Measurements from ENCODE around the gene CIRBP. TPM values are rescaled to one million over a fixed set of nuclear protein-coding genes. Genes with fewer than 3 reads are reported as not detected.
A peak's percentile ranks its signal among the peaks of the same experiment; 100 is the strongest.

Gene CIRBP
- total RNA-seq, 2 experiments from 2014 or later: 161 to 180 TPM

DNA sequence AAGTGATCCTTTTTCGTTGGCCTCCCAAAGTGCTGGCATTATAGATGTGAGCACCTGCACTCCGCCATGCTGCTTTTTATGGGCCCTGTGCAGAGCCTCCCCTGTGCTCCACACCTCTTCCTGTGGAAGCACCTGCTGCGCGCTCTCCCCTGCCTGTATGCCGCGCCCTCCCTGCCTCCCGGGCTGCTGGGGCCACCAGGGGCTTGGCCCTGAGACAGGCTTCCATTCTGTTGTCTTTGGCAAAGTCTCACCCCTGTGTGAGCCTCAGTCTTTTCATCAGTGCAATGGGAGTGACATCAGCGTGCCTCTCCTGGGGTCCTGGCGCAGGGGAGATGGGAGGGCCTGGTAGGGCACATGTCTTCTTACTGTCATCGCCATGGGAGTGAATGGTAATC, 7.5 kb downstream of the CIRBP start:
- TF ChIP-seq, protein P1, sequence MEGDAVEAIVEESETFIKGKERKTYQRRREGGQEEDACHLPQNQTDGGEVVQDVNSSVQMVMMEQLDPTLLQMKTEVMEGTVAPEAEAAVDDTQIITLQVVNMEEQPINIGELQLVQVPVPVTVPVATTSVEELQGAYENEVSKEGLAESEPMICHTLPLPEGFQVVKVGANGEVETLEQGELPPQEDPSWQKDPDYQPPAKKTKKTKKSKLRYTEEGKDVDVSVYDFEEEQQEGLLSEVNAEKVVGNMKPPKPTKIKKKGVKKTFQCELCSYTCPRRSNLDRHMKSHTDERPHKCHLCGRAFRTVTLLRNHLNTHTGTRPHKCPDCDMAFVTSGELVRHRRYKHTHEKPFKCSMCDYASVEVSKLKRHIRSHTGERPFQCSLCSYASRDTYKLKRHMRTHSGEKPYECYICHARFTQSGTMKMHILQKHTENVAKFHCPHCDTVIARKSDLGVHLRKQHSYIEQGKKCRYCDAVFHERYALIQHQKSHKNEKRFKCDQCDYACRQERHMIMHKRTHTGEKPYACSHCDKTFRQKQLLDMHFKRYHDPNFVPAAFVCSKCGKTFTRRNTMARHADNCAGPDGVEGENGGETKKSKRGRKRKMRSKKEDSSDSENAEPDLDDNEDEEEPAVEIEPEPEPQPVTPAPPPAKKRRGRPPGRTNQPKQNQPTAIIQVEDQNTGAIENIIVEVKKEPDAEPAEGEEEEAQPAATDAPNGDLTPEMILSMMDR (IDR thresholded peaks at IDR 0.05): no peak
- peak; percentile 63 for DNase-seq
- Mint-ChIP-seq H3K9me3 (no peaks in the 10 kb centered on the region), H3K4me3 (peak overlapping the region; percentile 88), H3K4me1 (ENCODE audit: low read depth) (peaks cover 39% of the 10 kb centered on the region), H3K36me3 (ENCODE audit: low read depth) (peaks cover 58% of the 10 kb centered on the region), H3K27me3 (no peaks in the 10 kb centered on the region), H3K27ac (peak overlapping the region; percentile 98)
- ATAC-seq: no peak
- ChIA-PET CTCF (interaction anchor here (1.2 to 5.6 kb wide), 2 partner anchors 32 to 87 kb away, joined by 3 to 65 read pairs; no protein-coding TSS in a partner anchor), POLR2A (interaction anchor here (1.2 kb wide), 1 partner anchor 33 kb away, joined by 5 read pairs; no protein-coding TSS in a partner anchor)
- intact Hi-C loops (cut with micrococcal nuclease): loop anchor here (10.0 kb wide), 1 partner anchor 88 kb away; no protein-coding TSS in a partner anchor

DNA sequence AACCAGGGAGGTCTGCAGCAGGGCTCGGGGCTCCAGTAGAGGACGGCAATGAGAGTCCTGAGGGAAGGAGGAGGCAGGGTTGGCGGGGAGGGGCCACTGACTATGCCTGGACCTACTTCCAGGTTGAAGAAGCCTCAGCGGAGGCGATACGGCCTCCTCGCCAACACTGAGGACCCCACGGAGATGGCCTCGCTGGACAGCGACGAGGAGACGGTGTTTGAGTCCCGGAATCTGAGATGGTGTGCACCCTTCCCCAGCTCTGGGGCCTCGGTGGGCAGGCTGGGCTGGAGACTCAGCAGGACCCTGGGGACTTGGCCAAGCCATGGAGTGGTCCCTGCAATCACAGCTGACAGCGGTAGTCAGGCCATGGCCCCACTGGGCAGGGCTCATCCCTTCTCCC, 7.9 kb downstream of the CIRBP start:
- intact Hi-C loops (cut with micrococcal nuclease): loop anchor here (10.0 kb wide), 1 partner anchor 88 kb away; no protein-coding TSS in a partner anchor
- Mint-ChIP-seq H3K36me3 (ENCODE audit: low read depth) (peaks cover 54% of the 10 kb centered on the region), H3K27ac (peak overlapping the region; percentile 98)

DNA sequence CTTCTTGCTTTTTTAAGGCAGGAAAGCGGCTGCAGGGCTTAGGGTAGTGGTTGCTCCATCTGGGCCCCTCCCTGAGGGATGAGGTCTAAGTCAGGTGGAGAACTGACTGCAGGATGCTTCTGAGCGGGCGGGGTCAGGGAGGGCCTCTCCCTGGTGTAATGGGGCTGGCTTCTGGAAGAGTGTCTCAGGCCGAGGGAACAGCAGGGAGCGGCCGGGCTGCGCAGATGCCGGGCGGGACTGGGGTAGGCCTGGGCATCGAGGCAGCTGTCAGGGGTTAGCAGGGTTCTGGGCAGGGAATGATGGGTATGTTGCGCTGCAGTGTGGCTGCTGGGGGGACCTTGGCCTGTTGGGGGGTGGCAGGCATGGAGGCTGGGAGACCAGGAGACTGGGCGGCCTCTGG, 8.9 kb downstream of the CIRBP start:
- Mint-ChIP-seq H3K36me3 (ENCODE audit: low read depth) (peaks cover 44% of the 10 kb centered on the region), H3K27ac (no peak overlapping the region), H3K4me1 (ENCODE audit: low read depth) (peaks cover 25% of the 10 kb centered on the region), H3K9me3 (no peaks in the 10 kb centered on the region), H3K27me3 (no peaks in the 10 kb centered on the region), H3K4me3 (no peak overlapping the region)
- CTCF ChIA-PET: interaction anchor here (1.4 to 4.3 kb wide), 4 partner anchors 33 to 94 kb away, joined by 3 to 26 read pairs (median 16); no protein-coding TSS in a partner anchor
- ATAC-seq: no peak
- intact Hi-C loops (cut with micrococcal nuclease): loop anchor here (10.0 kb wide), 1 partner anchor 87 kb away; no protein-coding TSS in a partner anchor
- POLR2A ChIA-PET: interaction anchor here (0.6 to 2.3 kb wide), 5 partner anchors 9 to 132 kb away, joined by 3 to 9 read pairs (median 3); partner anchors contain the start of gene CIRBP
- DNase-seq: no peak
- TF ChIP-seq, protein P1 (IDR thresholded peaks at IDR 0.05): no peak

More for the DNA sequence above, 7.9 kb downstream of the CIRBP start:
- no peak for DNase-seq
- TF ChIP-seq, protein P1 (IDR thresholded peaks at IDR 0.05): no peak
- ATAC-seq: no peak
- H3K4me3 Mint-ChIP-seq: peak overlapping the region; percentile 88
- peaks cover 34% of the 10 kb centered on the region for H3K4me1 Mint-ChIP-seq (ENCODE audit: low read depth)
- no peaks in the 10 kb centered on the region for H3K9me3 Mint-ChIP-seq
- ChIA-PET CTCF (interaction anchor here (1.2 to 4.3 kb wide), 2 partner anchors 32 to 87 kb away, joined by 3 to 26 read pairs; no protein-coding TSS in a partner anchor), POLR2A (interaction anchor here (1.2 kb wide), 1 partner anchor 33 kb away, joined by 5 read pairs; no protein-coding TSS in a partner anchor)
- no peaks in the 10 kb centered on the region for H3K27me3 Mint-ChIP-seq

DNA sequence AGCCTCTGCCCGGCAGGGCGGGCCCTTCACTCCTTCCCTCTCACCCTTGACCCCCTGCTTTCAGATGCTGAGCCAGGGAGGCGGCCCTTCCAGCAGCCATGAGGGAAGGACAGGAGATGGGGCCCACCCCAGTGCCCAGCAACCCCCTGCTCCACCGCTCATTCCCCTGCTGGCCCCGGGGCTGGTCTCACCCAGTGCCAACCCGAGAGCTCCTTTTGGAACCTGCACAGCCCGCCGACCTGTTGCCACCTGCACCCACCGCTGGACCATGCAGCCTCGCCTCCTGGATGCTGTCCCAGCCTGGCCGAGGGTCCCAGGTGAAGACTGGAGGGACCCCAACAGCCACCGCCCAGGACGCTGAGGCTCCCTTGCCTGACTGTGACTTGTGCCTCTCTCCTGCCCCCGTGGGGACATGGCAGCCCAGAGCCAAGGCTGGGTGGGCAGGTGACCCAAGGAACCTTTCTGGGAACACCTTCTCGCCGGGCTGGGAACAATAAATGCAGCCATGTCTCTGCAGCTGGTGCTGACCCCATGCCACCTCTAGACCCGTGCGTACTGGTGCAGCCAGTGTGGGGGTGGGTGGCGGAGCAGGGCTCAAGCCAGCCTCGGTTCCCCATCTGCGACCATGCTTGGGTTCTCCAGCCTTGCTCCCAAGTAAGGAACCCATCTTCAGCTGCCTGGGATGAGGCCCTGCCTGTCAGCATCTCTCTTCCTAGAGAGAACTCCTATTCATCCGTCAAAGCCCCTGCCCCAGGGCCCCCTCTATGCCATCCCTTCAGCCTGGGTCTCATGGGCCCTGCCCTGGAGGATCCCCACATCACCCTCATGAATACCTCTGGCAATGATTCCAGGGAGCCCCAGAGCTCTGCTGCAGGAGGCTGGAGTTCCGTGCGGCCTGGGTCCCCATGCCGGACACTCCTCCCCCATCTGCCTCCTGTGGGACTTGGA, 9.9 kb downstream of the CIRBP start:
- Mint-ChIP-seq H3K27ac (no peak overlapping the region), H3K27me3 (peaks cover under 1% of the 10 kb centered on the region), H3K9me3 (no peaks in the 10 kb centered on the region), H3K4me1 (ENCODE audit: low read depth) (peaks cover 16% of the 10 kb centered on the region), H3K4me3 (no peak overlapping the region), H3K36me3 (ENCODE audit: low read depth) (peaks cover 37% of the 10 kb centered on the region)
- intact Hi-C loops (cut with micrococcal nuclease): loop anchor here (10.0 kb wide), 1 partner anchor 86 kb away; no protein-coding TSS in a partner anchor
- DNase-seq: no peak
- ChIA-PET CTCF (interaction anchor here (0.7 to 4.3 kb wide), 13 partner anchors 10 to 435 kb away, joined by 3 to 26 read pairs (median 4); partner anchors contain the start of gene CIRBP), POLR2A (interaction anchor here (0.6 to 2.3 kb wide), 7 partner anchors 10 to 162 kb away, joined by 3 to 9 read pairs (median 3); partner anchors contain the start of gene CIRBP)
- TF ChIP-seq, protein P1 (IDR thresholded peaks at IDR 0.05): no peak
- ATAC-seq: no peak
